ENCODE measurements around the gene OR52A5.

DNA sequence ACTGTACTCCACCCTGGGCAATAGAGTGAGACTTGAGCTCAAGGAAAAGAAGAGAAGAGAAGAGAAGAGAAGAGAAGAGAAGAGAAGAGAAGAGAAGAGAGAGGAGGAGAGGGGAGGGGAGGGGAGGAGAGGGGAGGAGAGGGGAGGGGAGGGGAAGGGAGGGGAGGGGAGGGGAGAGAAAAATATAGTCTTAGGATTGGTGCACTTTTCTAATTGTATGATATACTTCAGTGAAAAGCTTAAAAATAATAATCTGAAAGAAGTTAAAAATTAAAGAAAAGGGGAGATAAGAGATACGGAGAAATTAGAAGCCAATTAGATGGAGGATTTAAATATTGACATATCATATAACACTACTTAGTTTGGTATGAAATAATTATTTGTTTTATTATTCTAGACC is 19.3 kb downstream of the OR52A5 start:
- TF ChIP-seq, protein P1, sequence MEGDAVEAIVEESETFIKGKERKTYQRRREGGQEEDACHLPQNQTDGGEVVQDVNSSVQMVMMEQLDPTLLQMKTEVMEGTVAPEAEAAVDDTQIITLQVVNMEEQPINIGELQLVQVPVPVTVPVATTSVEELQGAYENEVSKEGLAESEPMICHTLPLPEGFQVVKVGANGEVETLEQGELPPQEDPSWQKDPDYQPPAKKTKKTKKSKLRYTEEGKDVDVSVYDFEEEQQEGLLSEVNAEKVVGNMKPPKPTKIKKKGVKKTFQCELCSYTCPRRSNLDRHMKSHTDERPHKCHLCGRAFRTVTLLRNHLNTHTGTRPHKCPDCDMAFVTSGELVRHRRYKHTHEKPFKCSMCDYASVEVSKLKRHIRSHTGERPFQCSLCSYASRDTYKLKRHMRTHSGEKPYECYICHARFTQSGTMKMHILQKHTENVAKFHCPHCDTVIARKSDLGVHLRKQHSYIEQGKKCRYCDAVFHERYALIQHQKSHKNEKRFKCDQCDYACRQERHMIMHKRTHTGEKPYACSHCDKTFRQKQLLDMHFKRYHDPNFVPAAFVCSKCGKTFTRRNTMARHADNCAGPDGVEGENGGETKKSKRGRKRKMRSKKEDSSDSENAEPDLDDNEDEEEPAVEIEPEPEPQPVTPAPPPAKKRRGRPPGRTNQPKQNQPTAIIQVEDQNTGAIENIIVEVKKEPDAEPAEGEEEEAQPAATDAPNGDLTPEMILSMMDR (IDR thresholded peaks at IDR 0.05; ENCODE audit: insufficient read depth, low read length) = no peak
- TF ChIP-seq POLR2AphosphoS5 (IDR thresholded peaks at IDR 0.05; ENCODE audit: low read depth) (no peak), GABPA (IDR thresholded peaks at IDR 0.05; ENCODE audit: low read depth) (no peak)

Data from HL-60 (cell line).